ENCODE results near the gene CALU.

Gene CALU

DNA sequence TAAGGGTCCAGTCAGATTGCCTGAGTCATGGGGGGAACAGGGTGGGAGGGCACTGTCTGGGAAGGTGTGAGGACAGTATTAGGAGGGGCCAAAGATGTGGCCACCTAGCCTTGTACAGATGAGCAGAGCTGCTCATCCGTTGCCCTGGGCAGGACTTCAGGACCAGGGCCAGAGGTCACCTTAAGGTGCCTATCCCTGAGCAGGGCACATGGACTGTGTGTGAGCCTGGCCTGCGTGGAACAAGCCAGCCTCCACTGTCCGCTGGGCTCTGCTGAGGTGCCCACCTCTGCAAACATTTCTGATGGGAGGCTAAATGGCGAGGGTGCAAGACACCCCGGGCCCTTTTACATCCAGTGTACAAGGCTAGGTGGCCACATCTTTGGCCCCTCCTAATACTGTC, 39.8 kb downstream of the CALU start:
- no peak overlapping the region for H3K4me3 ChIP-seq (replicated peaks in 1 of 2; ENCODE audit: low read depth in 2 of 2, low read length in 2 of 2)
- no peak for DNase-seq (ENCODE audit: low read depth in 2 of 2)
- TF ChIP-seq, protein P1, sequence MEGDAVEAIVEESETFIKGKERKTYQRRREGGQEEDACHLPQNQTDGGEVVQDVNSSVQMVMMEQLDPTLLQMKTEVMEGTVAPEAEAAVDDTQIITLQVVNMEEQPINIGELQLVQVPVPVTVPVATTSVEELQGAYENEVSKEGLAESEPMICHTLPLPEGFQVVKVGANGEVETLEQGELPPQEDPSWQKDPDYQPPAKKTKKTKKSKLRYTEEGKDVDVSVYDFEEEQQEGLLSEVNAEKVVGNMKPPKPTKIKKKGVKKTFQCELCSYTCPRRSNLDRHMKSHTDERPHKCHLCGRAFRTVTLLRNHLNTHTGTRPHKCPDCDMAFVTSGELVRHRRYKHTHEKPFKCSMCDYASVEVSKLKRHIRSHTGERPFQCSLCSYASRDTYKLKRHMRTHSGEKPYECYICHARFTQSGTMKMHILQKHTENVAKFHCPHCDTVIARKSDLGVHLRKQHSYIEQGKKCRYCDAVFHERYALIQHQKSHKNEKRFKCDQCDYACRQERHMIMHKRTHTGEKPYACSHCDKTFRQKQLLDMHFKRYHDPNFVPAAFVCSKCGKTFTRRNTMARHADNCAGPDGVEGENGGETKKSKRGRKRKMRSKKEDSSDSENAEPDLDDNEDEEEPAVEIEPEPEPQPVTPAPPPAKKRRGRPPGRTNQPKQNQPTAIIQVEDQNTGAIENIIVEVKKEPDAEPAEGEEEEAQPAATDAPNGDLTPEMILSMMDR (IDR thresholded peaks at IDR 0.05; ENCODE audit: low read depth, low read length) = no peak

DNA sequence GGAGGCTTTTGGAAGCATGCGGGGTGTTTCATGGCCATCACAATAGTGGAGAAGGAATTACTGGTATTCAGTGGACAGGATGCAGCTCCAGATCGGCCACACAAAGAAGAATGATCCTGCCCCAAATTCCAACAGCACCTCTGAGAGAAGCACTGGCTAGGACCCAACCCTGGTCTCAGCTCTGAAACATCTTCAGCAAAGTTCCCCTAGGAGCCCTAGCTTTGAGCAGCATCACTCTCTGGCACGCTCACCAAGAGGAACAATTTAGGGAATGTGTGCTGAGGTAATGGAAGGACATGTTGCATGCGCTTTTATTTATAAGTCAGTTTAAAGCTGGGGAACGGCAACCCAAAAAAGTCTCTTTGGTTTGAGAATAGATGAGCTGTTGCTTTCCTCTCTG, 42.0 kb downstream of the CALU start:
- TF ChIP-seq, protein P1 (IDR thresholded peaks at IDR 0.05; ENCODE audit: low read depth, low read length) = no peak
- peak; percentile 70 to 73 for DNase-seq (ENCODE audit: low read depth in 2 of 2)
- no peak overlapping the region for H3K4me3 ChIP-seq (replicated peaks in 1 of 2; ENCODE audit: low read depth in 2 of 2, low read length in 2 of 2)

DNA sequence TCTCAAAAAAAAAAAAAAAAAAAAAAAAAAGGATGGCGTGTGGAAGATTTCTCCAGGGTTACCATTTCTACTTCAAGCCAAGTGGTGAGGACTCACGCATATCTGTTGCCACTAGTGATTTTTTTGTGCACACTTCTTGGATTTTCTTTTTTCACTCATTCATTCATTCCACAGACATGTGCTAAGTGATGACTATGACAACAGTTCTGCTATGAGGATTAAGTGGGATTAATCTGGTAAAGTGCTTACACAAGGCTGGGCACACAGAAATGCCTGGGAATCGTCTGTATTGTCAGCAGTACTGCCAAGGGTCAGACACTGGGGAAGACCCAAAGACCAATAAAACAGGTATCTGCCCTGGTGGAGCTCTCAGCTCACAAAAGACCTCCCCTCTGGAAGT, 42.7 kb downstream of the CALU start:
- TF ChIP-seq, protein P1 (IDR thresholded peaks at IDR 0.05; ENCODE audit: low read depth, low read length) = no peak
- DNase-seq (ENCODE audit: low read depth in 2 of 2) = no peak

DNA sequence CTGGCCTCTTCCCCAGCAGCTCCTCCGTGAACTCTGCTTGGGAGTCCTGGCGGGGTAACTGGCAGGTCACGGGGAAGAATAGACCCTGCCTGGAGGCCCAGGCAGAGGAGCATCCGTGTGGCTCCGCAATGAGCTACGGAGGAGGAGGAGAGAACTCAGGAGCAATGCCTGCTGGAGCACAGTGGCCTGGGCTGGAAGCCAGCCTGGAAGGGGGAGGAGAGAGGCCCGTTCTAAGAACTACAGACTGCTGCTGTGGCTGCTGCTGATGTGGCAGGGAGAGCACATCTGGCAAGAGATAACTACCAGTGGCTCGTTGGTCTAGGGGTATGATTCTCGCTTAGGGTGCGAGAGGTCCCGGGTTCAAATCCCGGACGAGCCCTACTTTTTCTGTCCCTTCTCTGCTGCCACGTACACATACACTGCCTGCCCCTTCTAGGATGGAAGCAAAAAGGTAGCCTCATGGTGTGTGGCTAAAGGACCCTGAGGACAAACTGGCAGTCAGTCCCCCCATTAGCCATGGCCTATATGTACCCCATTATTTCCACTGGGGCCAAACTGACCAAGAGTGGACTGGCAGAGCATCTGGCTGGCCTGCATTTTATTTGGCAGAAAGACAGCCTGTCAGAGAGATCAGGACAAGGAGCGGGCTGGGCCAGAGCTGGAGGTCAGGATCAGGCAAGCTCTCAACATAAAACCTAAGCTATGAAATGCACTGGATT, 44.1 kb downstream of the CALU start:
- TF ChIP-seq, protein P1 (IDR thresholded peaks at IDR 0.05; ENCODE audit: low read depth, low read length) = no peak
- peak overlapping the region in 1 of 2 donors; percentile 9 for H3K4me3 ChIP-seq (replicated peaks in 1 of 2; ENCODE audit: low read depth in 2 of 2, low read length in 2 of 2)
- peak; percentile 93 to 95 for DNase-seq (ENCODE audit: low read depth in 2 of 2)

More for the DNA sequence above, 42.7 kb downstream of the CALU start:
- H3K4me3 ChIP-seq (replicated peaks in 1 of 2; ENCODE audit: low read depth in 2 of 2, low read length in 2 of 2) = no peak overlapping the region

DNA sequence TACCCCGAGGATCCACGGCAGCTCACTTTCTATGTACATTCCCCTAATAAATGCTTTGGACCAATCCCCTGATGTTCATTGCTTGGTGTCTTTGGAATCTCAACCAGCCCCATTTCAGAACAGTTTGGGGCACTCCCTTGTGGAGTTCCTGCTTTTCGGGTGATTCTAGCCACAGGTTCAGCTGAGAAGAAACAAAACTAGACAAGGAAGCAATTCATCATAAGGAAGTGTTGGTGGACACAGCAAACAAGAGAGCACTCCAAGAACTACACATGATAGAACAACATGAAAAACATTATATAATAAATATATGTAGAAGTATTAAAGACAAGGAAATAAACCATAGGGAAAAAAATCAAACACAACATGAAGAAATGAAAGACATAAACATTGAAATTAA, 46.6 kb downstream of the CALU start:
- DNase-seq (ENCODE audit: low read depth in 2 of 2) = no peak
- no peak overlapping the region for H3K4me3 ChIP-seq (replicated peaks in 1 of 2; ENCODE audit: low read depth in 2 of 2, low read length in 2 of 2)
- TF ChIP-seq, protein P1 (IDR thresholded peaks at IDR 0.05; ENCODE audit: low read depth, low read length) = no peak

DNA sequence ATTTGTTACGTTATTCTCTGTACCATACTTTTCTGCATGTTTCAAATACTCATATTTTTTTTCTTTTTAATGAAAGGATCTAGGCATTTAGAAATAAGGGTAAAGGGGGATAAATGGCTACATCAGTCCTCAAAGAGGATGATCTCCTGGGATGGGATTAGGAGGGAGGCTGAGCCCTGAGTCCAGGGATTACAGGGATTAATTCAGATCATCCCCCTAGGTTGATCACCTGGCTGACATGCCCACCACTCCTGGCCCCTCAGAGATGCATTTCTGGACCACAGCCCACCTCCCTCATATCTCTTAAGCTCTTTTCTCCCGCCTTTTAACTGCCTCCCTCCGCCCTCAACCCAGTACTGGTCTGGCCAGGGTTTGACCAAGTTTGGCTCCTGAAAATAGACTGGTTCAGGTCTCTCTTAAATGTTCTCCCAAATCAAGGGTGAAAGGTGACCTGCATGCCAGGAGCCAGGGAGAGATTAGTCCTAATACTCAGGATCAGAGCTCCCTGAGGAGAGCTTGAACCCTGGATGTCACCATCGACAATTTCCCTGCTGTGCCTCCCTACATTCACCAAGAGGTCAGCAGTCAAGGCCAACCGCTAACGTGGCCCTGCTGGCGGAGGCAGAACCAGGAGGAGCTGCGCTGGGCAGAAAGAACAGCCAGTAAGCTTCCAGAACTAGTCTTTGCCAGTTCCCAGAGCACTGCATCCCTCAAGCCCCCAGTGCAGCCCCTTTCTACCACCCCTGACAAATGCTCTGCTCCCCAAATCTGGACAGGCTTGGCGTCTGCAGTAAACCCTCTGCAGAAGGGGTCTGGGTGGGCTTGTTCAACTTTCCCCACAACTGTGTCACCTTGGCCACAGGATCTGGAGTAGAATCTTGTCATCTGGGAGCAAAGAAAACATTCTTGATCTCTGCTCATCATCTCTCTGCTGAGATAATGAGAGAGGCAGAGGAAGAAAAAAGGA, 49.6 kb downstream of the CALU start:
- DNase-seq (ENCODE audit: low read depth in 2 of 2) = no peak
- H3K4me3 ChIP-seq (replicated peaks in 1 of 2; ENCODE audit: low read depth in 2 of 2, low read length in 2 of 2) = no peak overlapping the region
- TF ChIP-seq, protein P1 (IDR thresholded peaks at IDR 0.05; ENCODE audit: low read depth, low read length) = no peak
